Transverse colon (tissue), 4 donors: ENCODE results near the gene ISM2. TPM values are rescaled to one million over a fixed set of nuclear protein-coding genes. Genes with fewer than 3 reads are reported as not detected.

ENCODE experiments used
- DNase-seq: peaks from one replicate; pipeline ENCODE4 v3.0.0-alpha.2; 2019
- H3K27ac ChIP-seq, 4 donors: fragments of 200-600 bp; sonication (generic); 2 replicates each; pipeline ENCODE4 v1.5.1; 2016 to 2018; ENCODE audit warnings: inconsistent platforms in 4 of 4
- H3K27me3 ChIP-seq: fragments of 200-600 bp; sonication (generic); 2 replicates; pipeline ENCODE4 v1.5.1; 2017; ENCODE audit warnings: inconsistent platforms
- H3K36me3 ChIP-seq, 4 donors: fragments of 200-600 bp; sonication (generic); 2 replicates each; pipeline ENCODE4 v1.5.1; 2017 to 2019; ENCODE audit warnings: inconsistent platforms in 4 of 4
- H3K4me1 ChIP-seq, 4 donors: fragments of 200-600 bp; sonication (generic); 2 replicates each; pipeline ENCODE4 v1.5.1; 2017 to 2020; ENCODE audit warnings: inconsistent platforms in 4 of 4
- H3K4me3 ChIP-seq, 4 donors: fragments of 200-600 bp; sonication (generic); 1 replicate in 1 of 4; 2 replicates in 3 of 4; pipeline versions ENCODE4 v1.5.1 to v1.6.1; 2017 to 2019; ENCODE audit warnings: inconsistent platforms in 4 of 4
- H3K9me3 ChIP-seq, 2 donors: fragments of 200-600 bp; sonication (generic); 2 replicates each; pipeline ENCODE4 v1.5.1; 2017 to 2019; ENCODE audit warnings: inconsistent platforms in 2 of 2
- CTCF ChIP-seq, 5 experiments: fragments of 200-600 bp in 3 of 5; fragments of 450-650 bp in 2 of 5; sonication (generic) in 3 of 5; IDR thresholded peaks; 1 replicate in 2 of 5; 2 replicates in 3 of 5; pipeline ENCODE4 v1.5.1; 2016 to 2017; ENCODE audit warnings: antibody characterized with exemption in 5 of 5, inconsistent platforms in 3 of 5, mild to moderate bottlenecking in 2 of 5, moderate library complexity in 1 of 5
- EP300 ChIP-seq: sonication (generic); formaldehyde crosslinking; IDR thresholded peaks from one replicate; pipeline ENCODE4 v1.6.1; 2017; ENCODE audit warnings: antibody characterized with exemption, low read depth
- POLR2A ChIP-seq: fragments of 450-650 bp; IDR thresholded peaks from one replicate; pipeline ENCODE4 v1.6.1; 2016; ENCODE audit warnings: antibody characterized with exemption, mild to moderate bottlenecking, moderate library complexity
- POLR2AphosphoS5 ChIP-seq, 3 donors: sonication (generic); formaldehyde crosslinking; IDR thresholded peaks; one replicate each; pipeline ENCODE4 v1.6.1; 2016; ENCODE audit warnings: antibody characterized with exemption in 3 of 3
- WGBS, 2 donors: methylation state at CpG; one replicate each; pipeline ENCODE4 v1.1.5; 2018; ENCODE audit warnings: low coverage in 1 of 2; 5-methylcytosine and 5-hydroxymethylcytosine counted together
- in situ Hi-C, 4 donors: fragments of 200-750 bp; cut with MboI; loops; one replicate each; pipeline versions ENCODE4 v1.15.0 to v1.15.1; 2017; ENCODE audit warnings: low sequenced_read_pairs in 3 of 4, low pct_ligation_motif_present in 1 of 4, low pct_unique_long_range_greater_than_20kb in 1 of 4
- intact Hi-C: fragments of 100-400 bp; cut with DNase I; formaldehyde crosslinking; loops from one replicate; pipeline ENCODE4 v1.15.1; 2023; ENCODE audit warnings: low total_unique reads
- total RNA-seq, 4 donors: library from RNA; depleted of rRNA; stranded (reverse); fragments of >200 nt; gene quantifications; one replicate each; pipeline ENCODE4 v1.1.0, GENCODE V29; 2016

The ISM2 gene
- total RNA-seq, 4 donors from 2014 or later = 0.27 TPM; not detected in 3

DNA sequence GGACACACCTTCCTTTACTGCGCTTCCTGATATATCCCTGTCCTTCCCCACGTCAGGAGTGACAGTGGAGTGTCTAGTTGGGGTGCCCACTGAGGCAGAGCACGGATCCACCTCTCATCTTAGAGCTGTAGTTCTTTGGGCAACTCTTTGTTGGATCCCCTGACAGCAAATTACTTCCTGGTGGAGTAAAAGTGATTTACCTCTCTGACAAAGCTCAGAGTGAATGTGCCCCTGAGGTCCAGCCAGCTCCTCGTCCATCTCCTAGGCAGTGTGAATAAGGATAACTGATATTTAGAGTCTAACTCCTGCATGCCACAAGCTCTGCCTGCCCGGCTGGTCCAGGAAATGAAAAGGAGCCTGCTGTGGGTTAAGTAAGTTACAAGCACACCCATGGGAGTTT, 24.7 kb downstream of the ISM2 start:
- no peak overlapping the region for H3K4me3 ChIP-seq
- TF ChIP-seq EP300 (no peak), CTCF (IDR thresholded peaks at IDR 0.05) (no peak), POLR2A (no peak), POLR2AphosphoS5 (IDR thresholded peaks at IDR 0.05) (no peak)
- DNase-seq = no peak
- H3K27ac ChIP-seq = no peak overlapping the region
- H3K27me3 ChIP-seq = no peaks in the 10 kb centered on the region
- H3K36me3 ChIP-seq = peaks cover 0 to 5% (median 1%) of the 10 kb centered on the region in 4 donors
- H3K4me1 ChIP-seq = peaks cover 0 to 10% (median 0%) of the 10 kb centered on the region in 4 donors
- H3K9me3 ChIP-seq = no peaks in the 10 kb centered on the region
- in situ Hi-C loops = no loop called here
- WGBS, 2 donors = 69 to 86% methylated on average over 3 to 5 of the region's 5 CpGs
- intact Hi-C loops = no loop called here

DNA sequence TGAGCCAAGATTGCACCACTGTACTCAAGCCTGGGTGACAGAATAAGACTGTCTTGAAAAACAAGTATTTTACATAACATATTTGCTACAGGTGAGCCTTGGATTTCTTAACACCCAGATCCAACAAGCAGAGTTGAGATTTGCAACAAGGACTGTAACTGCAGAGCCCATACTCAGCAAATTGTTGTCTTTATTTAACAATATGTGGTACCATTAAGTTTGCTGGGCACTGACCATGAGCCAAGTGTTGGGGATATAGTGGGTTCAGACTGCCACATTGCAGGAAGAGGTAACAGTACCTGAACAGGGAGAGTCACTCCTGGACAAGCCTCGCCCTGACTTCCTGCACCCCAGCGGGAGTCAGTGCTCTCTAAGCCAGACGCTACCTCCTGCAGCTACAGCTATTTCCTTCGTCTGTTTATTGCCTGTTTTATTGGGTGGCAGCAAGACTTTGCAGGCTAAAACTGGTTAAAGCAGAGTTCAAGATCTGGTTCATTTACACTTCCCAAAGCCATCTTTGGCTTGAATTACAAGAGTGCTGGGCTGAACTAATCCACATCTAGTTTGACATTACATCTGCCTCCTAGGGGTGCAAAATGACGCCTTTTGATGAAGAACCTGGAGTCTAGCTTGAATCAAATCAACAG, 28.3 kb downstream of the ISM2 start:
- H3K4me3 ChIP-seq = no peak overlapping the region
- intact Hi-C loops (no loop called here), in situ Hi-C loops (no loop called here)
- no peaks in the 10 kb centered on the region for H3K9me3 ChIP-seq
- peaks cover 0 to 11% (median 0%) of the 10 kb centered on the region in 4 donors for H3K4me1 ChIP-seq
- WGBS, 2 donors = 37 to 55% methylated on average over 5 of the region's 5 CpGs
- H3K27ac ChIP-seq = peak overlapping the region; percentile 34 to 62 (median 49)
- no peaks in the 10 kb centered on the region for H3K27me3 ChIP-seq
- DNase-seq = peak; percentile 70
- peaks cover 0 to 34% (median 16%) of the 10 kb centered on the region in 4 donors for H3K36me3 ChIP-seq
- TF ChIP-seq POLR2A (peak; percentile 13), EP300 (no peak), CTCF (IDR thresholded peaks at IDR 0.05) (no peak), POLR2AphosphoS5 (IDR thresholded peaks at IDR 0.05) (peak in 2 of 3 donors; percentile 5 to 55)

GRCh38 chr14:77469539-77469938, 29.1 kb downstream of the ISM2 start:
- H3K9me3 ChIP-seq = no peaks in the 10 kb centered on the region
- peaks cover 0 to 11% (median 0%) of the 10 kb centered on the region in 4 donors for H3K4me1 ChIP-seq
- H3K27ac ChIP-seq = peak overlapping the region; percentile 34 to 62 (median 49)
- in situ Hi-C loops = loop anchor here in 1 of 4 donors (10.0 kb wide), 1 partner anchor 75 kb away; no protein-coding TSS in a partner anchor
- 86 to 88% methylated on average over 1 of the region's 1 CpG for WGBS, 2 donors
- TF ChIP-seq POLR2AphosphoS5 (IDR thresholded peaks at IDR 0.05) (no peak), POLR2A (no peak), EP300 (no peak), CTCF (IDR thresholded peaks at IDR 0.05) (no peak)
- peaks cover 0 to 42% (median 20%) of the 10 kb centered on the region in 4 donors for H3K36me3 ChIP-seq
- H3K27me3 ChIP-seq = no peaks in the 10 kb centered on the region
- H3K4me3 ChIP-seq = no peak overlapping the region
- DNase-seq = no peak
- intact Hi-C loops = no loop called here

DNA sequence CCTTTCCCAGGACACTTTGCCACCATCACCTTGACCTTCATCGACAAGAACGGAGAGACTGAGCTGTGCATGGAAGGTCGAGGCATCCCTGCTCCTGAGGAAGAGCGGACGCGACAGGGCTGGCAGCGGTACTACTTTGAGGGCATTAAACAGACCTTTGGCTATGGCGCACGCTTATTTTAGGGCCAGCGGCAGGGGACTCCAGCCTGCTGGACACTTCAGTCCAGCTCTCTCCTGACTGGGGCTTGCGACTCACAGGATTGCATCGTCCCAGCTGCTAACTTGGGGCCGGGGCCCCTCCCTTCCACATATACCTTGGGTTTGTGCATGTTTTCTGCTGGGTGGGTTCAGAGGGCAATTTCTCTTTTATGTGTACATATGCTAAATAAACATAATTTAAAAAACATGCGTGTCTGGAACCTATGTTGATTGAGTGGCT, 29.5 kb downstream of the ISM2 start:
- no peak for DNase-seq
- TF ChIP-seq EP300 (no peak), CTCF (IDR thresholded peaks at IDR 0.05) (no peak), POLR2A (no peak), POLR2AphosphoS5 (IDR thresholded peaks at IDR 0.05) (no peak)
- no peaks in the 10 kb centered on the region for H3K27me3 ChIP-seq
- H3K4me3 ChIP-seq = no peak overlapping the region
- intact Hi-C loops (no loop called here), in situ Hi-C loops (loop anchor here in 1 of 4 donors (10.0 kb wide), 1 partner anchor 76 kb away; no protein-coding TSS in a partner anchor)
- peak overlapping the region in 2 of 4 donors; percentile 46 to 52 for H3K27ac ChIP-seq
- H3K4me1 ChIP-seq = peaks cover 0 to 11% (median 0%) of the 10 kb centered on the region in 4 donors
- 81% methylated on average over 14 of the region's 14 CpGs; no CpG with 5 or more reads in 1 of the 2 donors for WGBS, 2 donors
- peaks cover 0 to 46% (median 21%) of the 10 kb centered on the region in 4 donors for H3K36me3 ChIP-seq
- H3K9me3 ChIP-seq = no peaks in the 10 kb centered on the region
